ENCODE results near the gene FRMPD4.

GRCh38 chrX:12396584-12396983 is 258.3 kb downstream of the FRMPD4 start:
- no peak for TF ChIP-seq EZH2 (IDR thresholded peaks at IDR 0.05)
- no peak for TF ChIP-seq POLR2AphosphoS5 (IDR thresholded peaks at IDR 0.05; ENCODE audit: borderline replicate concordance, low read depth, low read length)

Data from SK-N-MC (cell line).